ENCODE measurements around the gene CFAP77.

- no peak for TF ChIP-seq CTCF (IDR thresholded peaks at IDR 0.05)
- no peak for TF ChIP-seq POLR2A (IDR thresholded peaks at IDR 0.05)
These were observed 47.7 kb downstream of the CFAP77 start for GRCh38 chr9:132457504-132458236.

All from prostate gland (tissue), 2 donors.